NB4 (cell line): ENCODE measurements around the gene TRIO.

ENCODE experiments used
- CTCF ChIP-seq: IDR thresholded peaks from one replicate; pipeline ENCODE4 v1.5.1; 2012; ENCODE audit warnings: low read depth, low read length
- MYC ChIP-seq: IDR thresholded peaks from 2 replicates; pipeline ENCODE4 v1.6.1; 2011; ENCODE audit warnings: low read depth, low read length
- POLR2A ChIP-seq: IDR thresholded peaks from 2 replicates; pipeline ENCODE4 v1.6.1; 2011; ENCODE audit warnings: mild to moderate bottlenecking; ENCODE audit not compliant: insufficient read length; ENCODE audit errors: extremely low read depth
- TF ChIP-seq, protein P1 (sequence below): IDR thresholded peaks from 2 replicates; pipeline ENCODE4 v1.6.1; 2011; ENCODE audit warnings: low read depth, low read length

GRCh38 chr5:14440223-14440581 lies 297.1 kb downstream of the TRIO start:
- TF ChIP-seq CTCF: no peak
- TF ChIP-seq, protein P1, sequence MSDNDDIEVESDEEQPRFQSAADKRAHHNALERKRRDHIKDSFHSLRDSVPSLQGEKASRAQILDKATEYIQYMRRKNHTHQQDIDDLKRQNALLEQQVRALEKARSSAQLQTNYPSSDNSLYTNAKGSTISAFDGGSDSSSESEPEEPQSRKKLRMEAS: no peak
- TF ChIP-seq POLR2A: no peak
- no peak for TF ChIP-seq MYC
